Measurements from ENCODE around the gene TNS2. TPM values are rescaled to one million over a fixed set of nuclear protein-coding genes. Genes with fewer than 3 reads are reported as not detected.

TNS2 gene
- total RNA-seq, 1 experiment from 2014 or later, result 4.4 TPM

DNA sequence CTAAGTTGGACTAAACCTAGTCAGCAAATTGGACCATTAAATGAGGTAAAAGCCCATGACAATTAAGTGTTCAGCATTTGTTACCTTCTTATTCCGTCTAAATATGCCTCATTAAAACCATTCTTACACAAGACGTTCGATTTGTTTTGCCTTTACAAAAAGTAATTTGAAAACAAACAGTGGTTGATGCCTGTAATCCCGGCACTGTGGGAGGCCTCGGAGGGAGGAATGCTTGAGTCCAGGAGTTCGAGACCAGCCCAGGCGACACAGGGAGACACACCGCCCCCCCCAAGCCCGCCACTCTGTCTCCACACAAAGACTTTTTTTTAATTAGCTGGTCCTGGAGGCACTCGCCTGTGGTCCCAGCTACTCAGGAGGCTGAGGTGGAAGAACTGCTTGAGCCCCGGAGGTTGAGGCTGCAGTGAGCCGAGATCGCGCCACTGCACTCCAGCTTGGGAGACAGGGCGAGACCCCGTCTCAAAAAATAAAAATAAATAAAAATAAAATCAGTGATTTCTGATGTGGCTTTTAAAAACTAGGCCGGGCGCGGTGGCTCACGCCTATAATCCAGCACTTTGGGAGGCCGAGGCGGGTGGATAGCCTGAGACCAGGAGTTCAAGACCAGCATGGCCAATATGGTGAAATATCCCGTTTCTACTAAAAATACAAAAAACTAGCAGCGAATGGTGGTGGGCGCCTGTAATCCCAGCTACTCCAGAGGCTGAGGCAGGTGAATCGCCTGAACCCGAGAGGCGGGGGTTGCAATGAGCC is 44.5 kb upstream of the TNS2 start:
- Mint-ChIP-seq H3K9me3 (ENCODE audit: unreplicated experiment) (no peaks in the 10 kb centered on the region), H3K27ac (ENCODE audit: unreplicated experiment) (peak overlapping the region; percentile 99), H3K4me3 (ENCODE audit: unreplicated experiment) (peak overlapping the region; percentile 97), H3K36me3 (ENCODE audit: insufficient read depth, unreplicated experiment) (peaks cover 59% of the 10 kb centered on the region), H3K4me1 (ENCODE audit: low read depth, unreplicated experiment) (peaks cover 23% of the 10 kb centered on the region), H3K27me3 (ENCODE audit: insufficient read depth, unreplicated experiment) (no peaks in the 10 kb centered on the region)
- H3K4me1 ChIP-seq, result peaks cover 37% of the 10 kb centered on the region
- CTCF ChIA-PET, result interaction anchor here (0.7 to 1.3 kb wide), 12 partner anchors 13 to 610 kb away, joined by 3 to 20 read pairs (median 5); no protein-coding TSS in a partner anchor
- H3K36me3 ChIP-seq (ENCODE audit: control insufficient read depth, insufficient read depth, low read length), result peaks cover 2% of the 10 kb centered on the region; the same call in 1 of the 2 replicates
- peak overlapping the region; percentile 77 for H3K4me3 ChIP-seq (ENCODE audit: low read depth, low read length)
- peak; percentile 20 to 36 for DNase-seq
- BruUV-seq (replicated peaks), result TSS peak; percentile 85
- H3K9me3 ChIP-seq, result no peaks in the 10 kb centered on the region
- POLR2A ChIA-PET, result interaction anchor here (0.6 to 2.2 kb wide), 23 partner anchors 10 to 175 kb away, joined by 3 to 29 read pairs (median 4); partner anchors contain the start of genes CSAD, KRT18, KRT8 and SOAT2
- intact Hi-C loops (cut with micrococcal nuclease; ENCODE audit: unreplicated experiment), result no loop called here
- H3K27me3 ChIP-seq (replicated peaks; ENCODE audit: control insufficient read depth, insufficient read depth, low read length), result no peaks in the 10 kb centered on the region
- TF ChIP-seq, protein P1, sequence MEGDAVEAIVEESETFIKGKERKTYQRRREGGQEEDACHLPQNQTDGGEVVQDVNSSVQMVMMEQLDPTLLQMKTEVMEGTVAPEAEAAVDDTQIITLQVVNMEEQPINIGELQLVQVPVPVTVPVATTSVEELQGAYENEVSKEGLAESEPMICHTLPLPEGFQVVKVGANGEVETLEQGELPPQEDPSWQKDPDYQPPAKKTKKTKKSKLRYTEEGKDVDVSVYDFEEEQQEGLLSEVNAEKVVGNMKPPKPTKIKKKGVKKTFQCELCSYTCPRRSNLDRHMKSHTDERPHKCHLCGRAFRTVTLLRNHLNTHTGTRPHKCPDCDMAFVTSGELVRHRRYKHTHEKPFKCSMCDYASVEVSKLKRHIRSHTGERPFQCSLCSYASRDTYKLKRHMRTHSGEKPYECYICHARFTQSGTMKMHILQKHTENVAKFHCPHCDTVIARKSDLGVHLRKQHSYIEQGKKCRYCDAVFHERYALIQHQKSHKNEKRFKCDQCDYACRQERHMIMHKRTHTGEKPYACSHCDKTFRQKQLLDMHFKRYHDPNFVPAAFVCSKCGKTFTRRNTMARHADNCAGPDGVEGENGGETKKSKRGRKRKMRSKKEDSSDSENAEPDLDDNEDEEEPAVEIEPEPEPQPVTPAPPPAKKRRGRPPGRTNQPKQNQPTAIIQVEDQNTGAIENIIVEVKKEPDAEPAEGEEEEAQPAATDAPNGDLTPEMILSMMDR (IDR thresholded peaks at IDR 0.05; ENCODE audit: insufficient read depth in 1 of 2, low read depth in 1 of 2, low read length in 1 of 2, severe bottlenecking in 1 of 2, unreplicated experiment in 1 of 2), result no peak

GRCh38 chr12:53005986-53006809 is 43.7 kb upstream of the TNS2 start, which contains the start of gene EIF4B:
EIF4B (plus strand) TSS chr12:53006456; CDS start chr12:53006484, 28 bp downstream.
- peaks cover 44% of the 10 kb centered on the region for H3K4me1 ChIP-seq
- peaks cover 2% of the 10 kb centered on the region; the same call in 1 of the 2 replicates for H3K36me3 ChIP-seq (ENCODE audit: control insufficient read depth, insufficient read depth, low read length)
- H3K27me3 Mint-ChIP-seq (ENCODE audit: insufficient read depth, unreplicated experiment), result no peaks in the 10 kb centered on the region
- CTCF ChIA-PET, result interaction anchor here (0.5 to 1.3 kb wide), 14 partner anchors 14 to 984 kb away, joined by 3 to 20 read pairs (median 5); partner anchors contain the start of genes CSAD, SP1 and ZNF740
- no TSS peak for BruUV-seq (replicated peaks)
- peaks cover 24% of the 10 kb centered on the region for H3K4me1 Mint-ChIP-seq (ENCODE audit: low read depth, unreplicated experiment)
- peak within 1 kb of the TSS; percentile 99 for H3K27ac Mint-ChIP-seq (ENCODE audit: unreplicated experiment)
- peak within 1 kb of the TSS; percentile 98 for H3K4me3 ChIP-seq (ENCODE audit: low read depth, low read length)
- no peaks in the 10 kb centered on the region for H3K9me3 Mint-ChIP-seq (ENCODE audit: unreplicated experiment)
- peak; percentile 99 to 100 for DNase-seq
- POLR2A ChIA-PET, result interaction anchor here (0.6 to 2.2 kb wide), 24 partner anchors 11 to 175 kb away, joined by 3 to 29 read pairs (median 4); partner anchors contain the start of genes CSAD, KRT18, KRT8 and SOAT2
- no peaks in the 10 kb centered on the region for H3K9me3 ChIP-seq
- intact Hi-C loops (cut with micrococcal nuclease; ENCODE audit: unreplicated experiment), result no loop called here
- peak within 1 kb of the TSS; percentile 97 for H3K4me3 Mint-ChIP-seq (ENCODE audit: unreplicated experiment)
- H3K36me3 Mint-ChIP-seq (ENCODE audit: insufficient read depth, unreplicated experiment), result peaks cover 63% of the 10 kb centered on the region
- H3K27me3 ChIP-seq (replicated peaks; ENCODE audit: control insufficient read depth, insufficient read depth, low read length), result no peaks in the 10 kb centered on the region
- TF ChIP-seq, protein P1 (IDR thresholded peaks at IDR 0.05; ENCODE audit: insufficient read depth in 1 of 2, low read depth in 1 of 2, low read length in 1 of 2, severe bottlenecking in 1 of 2, unreplicated experiment in 1 of 2), result no peak

Data from Caco-2 (cell line).